HL-60 (cell line): ENCODE results near the gene NAGLU.

ENCODE experiments used
- CTCF ChIP-seq: IDR thresholded peaks from one replicate; pipeline ENCODE4 v1.5.1; 2011; ENCODE audit warnings: low read length, control low read depth, inconsistent platforms; ENCODE audit not compliant: insufficient read depth
- POLR2AphosphoS5 ChIP-seq: IDR thresholded peaks from 2 replicates; pipeline ENCODE4 v1.6.1; 2012; ENCODE audit warnings: low read depth
- TF ChIP-seq, protein P1 (sequence below): IDR thresholded peaks from 2 replicates; pipeline ENCODE4 v1.6.1; 2012; ENCODE audit warnings: low read depth; ENCODE audit not compliant: insufficient replicate concordance

- no peak for TF ChIP-seq CTCF
- TF ChIP-seq POLR2AphosphoS5, result no peak
- TF ChIP-seq, protein P1, sequence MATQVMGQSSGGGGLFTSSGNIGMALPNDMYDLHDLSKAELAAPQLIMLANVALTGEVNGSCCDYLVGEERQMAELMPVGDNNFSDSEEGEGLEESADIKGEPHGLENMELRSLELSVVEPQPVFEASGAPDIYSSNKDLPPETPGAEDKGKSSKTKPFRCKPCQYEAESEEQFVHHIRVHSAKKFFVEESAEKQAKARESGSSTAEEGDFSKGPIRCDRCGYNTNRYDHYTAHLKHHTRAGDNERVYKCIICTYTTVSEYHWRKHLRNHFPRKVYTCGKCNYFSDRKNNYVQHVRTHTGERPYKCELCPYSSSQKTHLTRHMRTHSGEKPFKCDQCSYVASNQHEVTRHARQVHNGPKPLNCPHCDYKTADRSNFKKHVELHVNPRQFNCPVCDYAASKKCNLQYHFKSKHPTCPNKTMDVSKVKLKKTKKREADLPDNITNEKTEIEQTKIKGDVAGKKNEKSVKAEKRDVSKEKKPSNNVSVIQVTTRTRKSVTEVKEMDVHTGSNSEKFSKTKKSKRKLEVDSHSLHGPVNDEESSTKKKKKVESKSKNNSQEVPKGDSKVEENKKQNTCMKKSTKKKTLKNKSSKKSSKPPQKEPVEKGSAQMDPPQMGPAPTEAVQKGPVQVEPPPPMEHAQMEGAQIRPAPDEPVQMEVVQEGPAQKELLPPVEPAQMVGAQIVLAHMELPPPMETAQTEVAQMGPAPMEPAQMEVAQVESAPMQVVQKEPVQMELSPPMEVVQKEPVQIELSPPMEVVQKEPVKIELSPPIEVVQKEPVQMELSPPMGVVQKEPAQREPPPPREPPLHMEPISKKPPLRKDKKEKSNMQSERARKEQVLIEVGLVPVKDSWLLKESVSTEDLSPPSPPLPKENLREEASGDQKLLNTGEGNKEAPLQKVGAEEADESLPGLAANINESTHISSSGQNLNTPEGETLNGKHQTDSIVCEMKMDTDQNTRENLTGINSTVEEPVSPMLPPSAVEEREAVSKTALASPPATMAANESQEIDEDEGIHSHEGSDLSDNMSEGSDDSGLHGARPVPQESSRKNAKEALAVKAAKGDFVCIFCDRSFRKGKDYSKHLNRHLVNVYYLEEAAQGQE, result no peak
These were observed 7.4 kb downstream of the NAGLU start for GRCh38 chr17:42543190-42544079.
